ENCODE data around the gene CATSPERD.

DNA sequence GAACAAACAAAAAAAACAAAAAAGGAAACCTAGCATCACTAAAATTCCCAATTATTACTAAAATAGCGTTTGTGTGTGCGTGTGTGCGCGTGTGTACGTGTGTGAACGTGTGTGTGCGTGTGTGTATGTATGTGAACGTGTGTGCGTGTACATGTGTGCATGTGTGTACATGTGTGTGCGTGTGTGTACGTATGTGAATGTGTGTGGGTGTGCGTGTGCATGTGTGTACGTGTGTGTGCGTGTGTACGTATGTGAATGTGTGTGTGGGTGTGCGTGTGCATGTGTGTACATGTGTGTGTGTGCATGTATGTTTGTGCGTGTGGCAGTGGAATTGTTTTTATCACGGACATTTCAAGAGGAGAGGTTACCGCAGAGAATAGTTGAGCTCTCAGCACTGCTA, 21.6 kb downstream of the CATSPERD start:
- TF ChIP-seq, protein P1, sequence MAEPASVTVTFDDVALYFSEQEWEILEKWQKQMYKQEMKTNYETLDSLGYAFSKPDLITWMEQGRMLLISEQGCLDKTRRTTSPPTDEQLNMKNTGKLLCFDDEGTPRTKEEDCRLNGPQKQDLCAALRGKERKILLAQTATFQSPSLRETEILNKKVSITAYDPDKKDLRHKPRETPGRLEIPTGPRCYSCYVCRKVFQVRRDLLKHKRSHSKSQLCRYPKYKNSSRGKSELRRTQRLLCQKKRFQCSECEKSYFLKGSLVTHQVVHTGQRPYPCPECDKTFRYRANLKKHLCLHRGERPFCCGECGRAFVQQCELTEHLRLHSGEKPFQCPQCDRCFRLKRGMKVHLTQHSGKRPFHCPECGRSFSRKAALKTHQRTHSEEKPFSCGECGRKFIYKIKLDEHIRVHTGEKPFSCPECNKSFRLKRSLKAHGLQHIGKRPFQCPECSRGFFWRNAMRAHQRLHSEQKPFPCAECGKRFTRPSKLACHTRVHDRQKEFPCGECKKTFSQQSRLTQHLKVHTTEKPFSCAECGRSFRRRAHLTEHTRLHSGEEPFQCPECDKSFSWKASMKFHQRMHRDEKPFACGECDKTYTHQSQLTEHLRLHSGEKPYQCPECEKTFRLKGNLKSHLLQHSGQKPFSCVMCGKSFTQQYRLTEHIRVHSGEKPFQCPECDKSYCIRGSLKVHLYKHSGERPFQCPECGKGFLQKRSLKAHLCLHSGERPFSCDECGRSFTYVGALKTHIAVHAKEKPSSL (CRISPR knock-in tag; conservative IDR thresholded peaks at IDR 0.05) = no peak
- TF ChIP-seq, protein P2, sequence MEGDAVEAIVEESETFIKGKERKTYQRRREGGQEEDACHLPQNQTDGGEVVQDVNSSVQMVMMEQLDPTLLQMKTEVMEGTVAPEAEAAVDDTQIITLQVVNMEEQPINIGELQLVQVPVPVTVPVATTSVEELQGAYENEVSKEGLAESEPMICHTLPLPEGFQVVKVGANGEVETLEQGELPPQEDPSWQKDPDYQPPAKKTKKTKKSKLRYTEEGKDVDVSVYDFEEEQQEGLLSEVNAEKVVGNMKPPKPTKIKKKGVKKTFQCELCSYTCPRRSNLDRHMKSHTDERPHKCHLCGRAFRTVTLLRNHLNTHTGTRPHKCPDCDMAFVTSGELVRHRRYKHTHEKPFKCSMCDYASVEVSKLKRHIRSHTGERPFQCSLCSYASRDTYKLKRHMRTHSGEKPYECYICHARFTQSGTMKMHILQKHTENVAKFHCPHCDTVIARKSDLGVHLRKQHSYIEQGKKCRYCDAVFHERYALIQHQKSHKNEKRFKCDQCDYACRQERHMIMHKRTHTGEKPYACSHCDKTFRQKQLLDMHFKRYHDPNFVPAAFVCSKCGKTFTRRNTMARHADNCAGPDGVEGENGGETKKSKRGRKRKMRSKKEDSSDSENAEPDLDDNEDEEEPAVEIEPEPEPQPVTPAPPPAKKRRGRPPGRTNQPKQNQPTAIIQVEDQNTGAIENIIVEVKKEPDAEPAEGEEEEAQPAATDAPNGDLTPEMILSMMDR (IDR thresholded peaks at IDR 0.05) = no peak
- TF ChIP-seq ETV6 (CRISPR knock-in tag; IDR thresholded peaks at IDR 0.05) = no peak
- no peak for TF ChIP-seq NR2C2 (CRISPR knock-in tag; IDR thresholded peaks at IDR 0.05)
- TF ChIP-seq, protein P3, sequence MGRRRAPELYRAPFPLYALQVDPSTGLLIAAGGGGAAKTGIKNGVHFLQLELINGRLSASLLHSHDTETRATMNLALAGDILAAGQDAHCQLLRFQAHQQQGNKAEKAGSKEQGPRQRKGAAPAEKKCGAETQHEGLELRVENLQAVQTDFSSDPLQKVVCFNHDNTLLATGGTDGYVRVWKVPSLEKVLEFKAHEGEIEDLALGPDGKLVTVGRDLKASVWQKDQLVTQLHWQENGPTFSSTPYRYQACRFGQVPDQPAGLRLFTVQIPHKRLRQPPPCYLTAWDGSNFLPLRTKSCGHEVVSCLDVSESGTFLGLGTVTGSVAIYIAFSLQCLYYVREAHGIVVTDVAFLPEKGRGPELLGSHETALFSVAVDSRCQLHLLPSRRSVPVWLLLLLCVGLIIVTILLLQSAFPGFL (CRISPR knock-in tag; IDR thresholded peaks at IDR 0.05; ENCODE audit: borderline replicate concordance) = no peak
- TF ChIP-seq, protein P4, sequence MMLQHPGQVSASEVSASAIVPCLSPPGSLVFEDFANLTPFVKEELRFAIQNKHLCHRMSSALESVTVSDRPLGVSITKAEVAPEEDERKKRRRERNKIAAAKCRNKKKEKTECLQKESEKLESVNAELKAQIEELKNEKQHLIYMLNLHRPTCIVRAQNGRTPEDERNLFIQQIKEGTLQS (CRISPR knock-in tag; conservative IDR thresholded peaks at IDR 0.05) = no peak
